SK-N-SH (cell line): Measurements from ENCODE around the gene OSBPL10.

ENCODE experiments used
- CHD2 ChIP-seq: fragments of 150-350 bp; IDR thresholded peaks from 2 replicates; pipeline ENCODE4 v1.6.1; 2018; ENCODE audit warnings: low read length; ENCODE audit not compliant: partially characterized antibody
- EP300 ChIP-seq, 2 experiments: IDR thresholded peaks; 2 replicates each; pipeline versions ENCODE4 v1.4.0 to v1.6.1; 2012; ENCODE audit warnings: borderline replicate concordance in 1 of 2, low read depth in 1 of 2, low read length in 1 of 2
- FOXM1 ChIP-seq: IDR thresholded peaks from 2 replicates; pipeline ENCODE4 v1.4.0; 2012; ENCODE audit warnings: low read depth, mild to moderate bottlenecking
- JUND ChIP-seq: IDR thresholded peaks from 2 replicates; pipeline ENCODE4 v1.4.0; 2012
- POLR2AphosphoS5 ChIP-seq: IDR thresholded peaks from 2 replicates; pipeline ENCODE4 v1.6.1; 2012; ENCODE audit warnings: low read depth, low read length
- RCOR1 ChIP-seq: fragments of 150-350 bp; IDR thresholded peaks from 2 replicates; pipeline ENCODE4 v1.6.1; 2017; ENCODE audit warnings: antibody characterized with exemption, low read length
- SIN3A ChIP-seq: IDR thresholded peaks from 2 replicates; pipeline ENCODE4 v1.6.1; 2012; ENCODE audit warnings: low read depth, mild to moderate bottlenecking, low read length, moderate library complexity, borderline replicate concordance
- YY1 ChIP-seq: IDR thresholded peaks from 2 replicates; pipeline ENCODE4 v1.4.0; 2012; ENCODE audit warnings: low read depth, mild to moderate bottlenecking
- TF ChIP-seq, protein P1 (sequence below): fragments of 200-600 bp; sonication (generic); IDR thresholded peaks from 2 replicates; pipeline ENCODE4 v1.6.1; 2017; ENCODE audit warnings: antibody characterized with exemption, mild to moderate bottlenecking, moderate library complexity
- TF ChIP-seq, protein P2 (sequence below): fragments of 150-350 bp; IDR thresholded peaks from 2 replicates; pipeline ENCODE4 v1.6.1; 2016; ENCODE audit warnings: mild to moderate bottlenecking, low read depth, low read length
- TF ChIP-seq, protein P3 (sequence below): IDR thresholded peaks from 2 replicates; pipeline ENCODE4 v1.4.0; 2012; ENCODE audit warnings: low read depth
- TF ChIP-seq, protein P4 (sequence below): IDR thresholded peaks from 2 replicates; pipeline ENCODE4 v1.6.1; 2012; ENCODE audit warnings: mild to moderate bottlenecking, low read depth, low read length, moderate library complexity
- TF ChIP-seq, protein P5 (sequence below): fragments of 150-350 bp; IDR thresholded peaks from 2 replicates; pipeline ENCODE4 v1.6.1; 2017; ENCODE audit warnings: antibody characterized with exemption, low read length, low read depth, borderline replicate concordance

DNA sequence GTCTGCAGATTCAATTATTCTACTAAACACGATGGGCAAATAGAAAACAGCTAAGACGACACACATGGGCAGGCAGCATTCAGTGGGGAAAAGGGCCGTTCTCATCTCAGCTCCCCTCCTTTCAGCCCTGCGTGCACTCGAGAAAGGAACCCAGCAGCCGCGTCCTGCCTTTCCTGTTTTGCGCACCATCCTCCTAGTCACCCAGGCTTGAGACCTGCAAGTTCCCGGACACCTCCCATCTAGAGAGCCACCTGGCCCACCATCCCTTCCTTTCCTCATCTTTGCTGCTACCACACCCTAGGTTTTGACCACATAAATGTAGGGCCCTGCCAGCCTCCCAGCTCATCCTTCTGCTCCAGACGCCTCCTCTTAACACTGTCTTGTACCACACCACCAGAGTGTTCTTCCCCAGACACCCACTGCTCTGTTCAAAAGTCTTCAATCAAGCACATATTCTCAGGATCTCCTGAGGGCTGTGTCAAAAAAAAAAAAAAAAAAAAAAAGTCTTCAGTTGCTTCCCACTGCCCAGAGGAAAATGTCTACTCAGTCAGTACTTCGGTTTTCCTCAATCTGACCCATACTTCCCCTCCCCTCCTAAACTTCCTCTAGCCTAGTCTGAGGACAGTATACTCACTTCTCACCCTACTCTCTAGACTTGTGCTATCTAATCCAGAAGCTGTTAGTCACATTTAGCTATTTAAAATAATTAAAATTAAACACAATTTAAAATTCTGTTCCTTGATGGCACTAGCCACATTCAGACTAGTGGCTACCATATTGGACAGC is 266.4 kb downstream of the OSBPL10 start:
- TF ChIP-seq, protein P1, sequence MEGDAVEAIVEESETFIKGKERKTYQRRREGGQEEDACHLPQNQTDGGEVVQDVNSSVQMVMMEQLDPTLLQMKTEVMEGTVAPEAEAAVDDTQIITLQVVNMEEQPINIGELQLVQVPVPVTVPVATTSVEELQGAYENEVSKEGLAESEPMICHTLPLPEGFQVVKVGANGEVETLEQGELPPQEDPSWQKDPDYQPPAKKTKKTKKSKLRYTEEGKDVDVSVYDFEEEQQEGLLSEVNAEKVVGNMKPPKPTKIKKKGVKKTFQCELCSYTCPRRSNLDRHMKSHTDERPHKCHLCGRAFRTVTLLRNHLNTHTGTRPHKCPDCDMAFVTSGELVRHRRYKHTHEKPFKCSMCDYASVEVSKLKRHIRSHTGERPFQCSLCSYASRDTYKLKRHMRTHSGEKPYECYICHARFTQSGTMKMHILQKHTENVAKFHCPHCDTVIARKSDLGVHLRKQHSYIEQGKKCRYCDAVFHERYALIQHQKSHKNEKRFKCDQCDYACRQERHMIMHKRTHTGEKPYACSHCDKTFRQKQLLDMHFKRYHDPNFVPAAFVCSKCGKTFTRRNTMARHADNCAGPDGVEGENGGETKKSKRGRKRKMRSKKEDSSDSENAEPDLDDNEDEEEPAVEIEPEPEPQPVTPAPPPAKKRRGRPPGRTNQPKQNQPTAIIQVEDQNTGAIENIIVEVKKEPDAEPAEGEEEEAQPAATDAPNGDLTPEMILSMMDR = no peak
- no peak for TF ChIP-seq EP300 (IDR thresholded peaks at IDR 0.05; ENCODE audit: borderline replicate concordance in 1 of 2, low read depth in 1 of 2, low read length in 1 of 2)
- TF ChIP-seq FOXM1 = no peak
- TF ChIP-seq RCOR1 = no peak
- TF ChIP-seq YY1 = no peak
- TF ChIP-seq, protein P2, sequence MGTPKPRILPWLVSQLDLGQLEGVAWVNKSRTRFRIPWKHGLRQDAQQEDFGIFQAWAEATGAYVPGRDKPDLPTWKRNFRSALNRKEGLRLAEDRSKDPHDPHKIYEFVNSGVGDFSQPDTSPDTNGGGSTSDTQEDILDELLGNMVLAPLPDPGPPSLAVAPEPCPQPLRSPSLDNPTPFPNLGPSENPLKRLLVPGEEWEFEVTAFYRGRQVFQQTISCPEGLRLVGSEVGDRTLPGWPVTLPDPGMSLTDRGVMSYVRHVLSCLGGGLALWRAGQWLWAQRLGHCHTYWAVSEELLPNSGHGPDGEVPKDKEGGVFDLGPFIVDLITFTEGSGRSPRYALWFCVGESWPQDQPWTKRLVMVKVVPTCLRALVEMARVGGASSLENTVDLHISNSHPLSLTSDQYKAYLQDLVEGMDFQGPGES = no peak
- TF ChIP-seq, protein P3, sequence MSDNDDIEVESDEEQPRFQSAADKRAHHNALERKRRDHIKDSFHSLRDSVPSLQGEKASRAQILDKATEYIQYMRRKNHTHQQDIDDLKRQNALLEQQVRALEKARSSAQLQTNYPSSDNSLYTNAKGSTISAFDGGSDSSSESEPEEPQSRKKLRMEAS = no peak
- TF ChIP-seq CHD2 = no peak
- TF ChIP-seq, protein P4, sequence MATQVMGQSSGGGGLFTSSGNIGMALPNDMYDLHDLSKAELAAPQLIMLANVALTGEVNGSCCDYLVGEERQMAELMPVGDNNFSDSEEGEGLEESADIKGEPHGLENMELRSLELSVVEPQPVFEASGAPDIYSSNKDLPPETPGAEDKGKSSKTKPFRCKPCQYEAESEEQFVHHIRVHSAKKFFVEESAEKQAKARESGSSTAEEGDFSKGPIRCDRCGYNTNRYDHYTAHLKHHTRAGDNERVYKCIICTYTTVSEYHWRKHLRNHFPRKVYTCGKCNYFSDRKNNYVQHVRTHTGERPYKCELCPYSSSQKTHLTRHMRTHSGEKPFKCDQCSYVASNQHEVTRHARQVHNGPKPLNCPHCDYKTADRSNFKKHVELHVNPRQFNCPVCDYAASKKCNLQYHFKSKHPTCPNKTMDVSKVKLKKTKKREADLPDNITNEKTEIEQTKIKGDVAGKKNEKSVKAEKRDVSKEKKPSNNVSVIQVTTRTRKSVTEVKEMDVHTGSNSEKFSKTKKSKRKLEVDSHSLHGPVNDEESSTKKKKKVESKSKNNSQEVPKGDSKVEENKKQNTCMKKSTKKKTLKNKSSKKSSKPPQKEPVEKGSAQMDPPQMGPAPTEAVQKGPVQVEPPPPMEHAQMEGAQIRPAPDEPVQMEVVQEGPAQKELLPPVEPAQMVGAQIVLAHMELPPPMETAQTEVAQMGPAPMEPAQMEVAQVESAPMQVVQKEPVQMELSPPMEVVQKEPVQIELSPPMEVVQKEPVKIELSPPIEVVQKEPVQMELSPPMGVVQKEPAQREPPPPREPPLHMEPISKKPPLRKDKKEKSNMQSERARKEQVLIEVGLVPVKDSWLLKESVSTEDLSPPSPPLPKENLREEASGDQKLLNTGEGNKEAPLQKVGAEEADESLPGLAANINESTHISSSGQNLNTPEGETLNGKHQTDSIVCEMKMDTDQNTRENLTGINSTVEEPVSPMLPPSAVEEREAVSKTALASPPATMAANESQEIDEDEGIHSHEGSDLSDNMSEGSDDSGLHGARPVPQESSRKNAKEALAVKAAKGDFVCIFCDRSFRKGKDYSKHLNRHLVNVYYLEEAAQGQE = no peak
- TF ChIP-seq POLR2AphosphoS5 = no peak
- TF ChIP-seq SIN3A = no peak
- no peak for TF ChIP-seq JUND
- TF ChIP-seq, protein P5, sequence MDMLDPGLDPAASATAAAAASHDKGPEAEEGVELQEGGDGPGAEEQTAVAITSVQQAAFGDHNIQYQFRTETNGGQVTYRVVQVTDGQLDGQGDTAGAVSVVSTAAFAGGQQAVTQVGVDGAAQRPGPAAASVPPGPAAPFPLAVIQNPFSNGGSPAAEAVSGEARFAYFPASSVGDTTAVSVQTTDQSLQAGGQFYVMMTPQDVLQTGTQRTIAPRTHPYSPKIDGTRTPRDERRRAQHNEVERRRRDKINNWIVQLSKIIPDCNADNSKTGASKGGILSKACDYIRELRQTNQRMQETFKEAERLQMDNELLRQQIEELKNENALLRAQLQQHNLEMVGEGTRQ = no peak
